WTC11 (cell line): Measurements from ENCODE around the gene MRPS18B. TPM values are rescaled to one million over a fixed set of nuclear protein-coding genes. Genes with fewer than 3 reads are reported as not detected.

Experiments used
- ATAC-seq: fragments of 200-7000 bp; cut with Tn5 transposase; 2 replicates; pipeline ENCODE4 v1.10.0; 2021; ENCODE audit warnings: mild to moderate bottlenecking, moderate library complexity
- Bru-seq: library from RNA; stranded (reverse); fragments of 400-500 nt; gene quantifications from one replicate; lab custom pipeline; 2021; lab: Mats Ljungman, UMichigan
- CTCF ChIA-PET: fragments of 300-600 bp; sonication (Branson Sonifier 250); formaldehyde crosslinking; loops from one replicate; lab custom pipeline; 2021; ENCODE audit warnings: antibody characterized with exemption; lab: Charles Lee
- POLR2A ChIA-PET: fragments of 350-600 bp; sonication (Branson Sonifier 250); formaldehyde crosslinking; loops from one replicate; lab custom pipeline; 2021; ENCODE audit warnings: antibody characterized with exemption; lab: Charles Lee
- DNase-seq: peaks from one replicate; pipeline ENCODE4 v3.0.0; 2021; ENCODE audit warnings: low spot score
- H3K27ac Mint-ChIP-seq: 2 replicates; pipeline ENCODE4 v1.8.0; 2021; ENCODE audit warnings: mixed read lengths
- H3K27me3 Mint-ChIP-seq: 2 replicates; pipeline ENCODE4 v1.8.0; 2021; ENCODE audit warnings: low read depth, mild to moderate bottlenecking, moderate library complexity, mixed read lengths
- H3K36me3 Mint-ChIP-seq: 2 replicates; pipeline ENCODE4 v1.8.0; 2021; ENCODE audit warnings: mixed read lengths
- H3K4me1 Mint-ChIP-seq: 2 replicates; pipeline ENCODE4 v1.8.0; 2022; ENCODE audit warnings: mixed read lengths
- H3K4me3 Mint-ChIP-seq: 2 replicates; pipeline ENCODE4 v1.8.0; 2021; ENCODE audit warnings: mild to moderate bottlenecking, moderate library complexity, mixed read lengths
- H3K9me3 Mint-ChIP-seq: 2 replicates; pipeline ENCODE4 v1.8.0; 2021; ENCODE audit warnings: mixed read lengths
- CREM ChIP-seq: sonication (generic); formaldehyde crosslinking; IDR thresholded peaks from 2 replicates; pipeline ENCODE4 v1.8.1; 2022; ENCODE audit warnings: mild to moderate bottlenecking, missing genetic modification reagents, moderate library complexity
- EMX1 ChIP-seq: fragments of 250-450 bp; sonication (Bioruptor Pico); IDR thresholded peaks from 2 replicates; pipeline ENCODE4 v1.8.0; 2021; ENCODE audit warnings: mild to moderate bottlenecking
- ESRRA ChIP-seq: sonication (generic); formaldehyde crosslinking; IDR thresholded peaks from 2 replicates; pipeline ENCODE4 v1.8.1; 2022; ENCODE audit warnings: mild to moderate bottlenecking, missing genetic modification reagents, borderline replicate concordance
- ETV6 ChIP-seq: sonication (generic); formaldehyde crosslinking; IDR thresholded peaks from 2 replicates; pipeline ENCODE4 v1.8.1; 2022; ENCODE audit warnings: mild to moderate bottlenecking, missing genetic modification reagents
- FOXK1 ChIP-seq: sonication (generic); formaldehyde crosslinking; IDR thresholded peaks from 2 replicates; pipeline ENCODE4 v1.8.0; 2022; ENCODE audit warnings: mild to moderate bottlenecking, moderate library complexity, missing genetic modification reagents
- GABPB1 ChIP-seq: sonication (generic); formaldehyde crosslinking; IDR thresholded peaks from 2 replicates; pipeline ENCODE4 v1.8.1; 2023; ENCODE audit warnings: mild to moderate bottlenecking, missing genetic modification reagents
- MYBL2 ChIP-seq: sonication (generic); formaldehyde crosslinking; IDR thresholded peaks from 2 replicates; pipeline ENCODE4 v1.8.1; 2023; ENCODE audit warnings: mild to moderate bottlenecking, moderate library complexity, missing genetic modification reagents
- PRRX2 ChIP-seq: fragments of 250-450 bp; sonication (Bioruptor Pico); IDR thresholded peaks from 2 replicates; pipeline ENCODE4 v1.8.0; 2021; ENCODE audit warnings: mild to moderate bottlenecking
- SMAD3 ChIP-seq: sonication (generic); formaldehyde crosslinking; IDR thresholded peaks from 2 replicates; pipeline ENCODE4 v1.8.0; 2022; ENCODE audit warnings: missing genetic modification reagents, mild to moderate bottlenecking, borderline replicate concordance
- SP1 ChIP-seq: sonication (generic); formaldehyde crosslinking; conservative IDR thresholded peaks from 2 replicates; pipeline ENCODE4 v1.8.1; 2022; ENCODE audit warnings: missing genetic modification reagents
- TEAD1 ChIP-seq: sonication (generic); formaldehyde crosslinking; IDR thresholded peaks from 2 replicates; pipeline ENCODE4 v1.8.0; 2022; ENCODE audit warnings: mild to moderate bottlenecking, missing genetic modification reagents
- TP53 ChIP-seq: sonication (generic); formaldehyde crosslinking; IDR thresholded peaks from 2 replicates; pipeline ENCODE4 v1.8.1; 2023; ENCODE audit warnings: mild to moderate bottlenecking, missing genetic modification reagents
- ZBTB21 ChIP-seq: sonication (generic); formaldehyde crosslinking; IDR thresholded peaks from 2 replicates; pipeline ENCODE4 v1.8.1; 2023; ENCODE audit warnings: mild to moderate bottlenecking, missing genetic modification reagents, borderline replicate concordance
- ZNF219 ChIP-seq: sonication (generic); formaldehyde crosslinking; IDR thresholded peaks from 2 replicates; pipeline ENCODE4 v1.8.0; 2023; ENCODE audit warnings: missing genetic modification reagents, mild to moderate bottlenecking, borderline replicate concordance
- ZNF232 ChIP-seq: sonication (generic); formaldehyde crosslinking; IDR thresholded peaks from 2 replicates; pipeline ENCODE4 v1.8.0; 2022; ENCODE audit warnings: mild to moderate bottlenecking, missing genetic modification reagents
- ZNF317 ChIP-seq: sonication (generic); formaldehyde crosslinking; IDR thresholded peaks from 2 replicates; pipeline ENCODE4 v1.8.1; 2023; ENCODE audit warnings: low read depth, mild to moderate bottlenecking, moderate library complexity, missing genetic modification reagents, borderline replicate concordance
- ZNF416 ChIP-seq: fragments of 250-450 bp; sonication (Bioruptor Pico); IDR thresholded peaks from 2 replicates; pipeline ENCODE4 v1.9.0; 2021; ENCODE audit warnings: mild to moderate bottlenecking, inconsistent platforms
- long read RNA-seq, 3 experiments: library from RNA in 1 of 3; library from capped mRNA in 1 of 3; library from polyadenylated mRNA in 1 of 3; unstranded in 2 of 3; stranded (forward) in 1 of 3; transcript quantifications; one replicate each; pipeline ENCODE4 v2.0.0, GENCODE V29; 2021
- total RNA-seq: library from RNA; stranded (reverse); gene quantifications from 3 replicates; pipeline ENCODE4 v1.2.3, GENCODE V29; 2021
- TF ChIP-seq, protein P1 (sequence below): sonication (generic); formaldehyde crosslinking; IDR thresholded peaks from 2 replicates; pipeline ENCODE4 v1.8.0; 2022; ENCODE audit warnings: mild to moderate bottlenecking, missing genetic modification reagents
- TF ChIP-seq, protein P2 (sequence below): sonication (generic); formaldehyde crosslinking; IDR thresholded peaks from 2 replicates; pipeline ENCODE4 v1.8.0; 2023; ENCODE audit warnings: mild to moderate bottlenecking, missing genetic modification reagents
- TF ChIP-seq, protein P3 (sequence below): sonication (generic); formaldehyde crosslinking; IDR thresholded peaks from 2 replicates; pipeline ENCODE4 v1.8.0; 2022; ENCODE audit warnings: mild to moderate bottlenecking, missing genetic modification reagents
- TF ChIP-seq, protein P4 (sequence below): fragments of 250-450 bp; sonication (Bioruptor Pico); IDR thresholded peaks from 2 replicates; pipeline ENCODE4 v1.9.0; 2021; ENCODE audit warnings: mild to moderate bottlenecking, borderline replicate concordance
- TF ChIP-seq, protein P5 (sequence below): fragments of 250-450 bp; sonication (Bioruptor Pico); IDR thresholded peaks from 2 replicates; pipeline ENCODE4 v1.9.0; 2021; ENCODE audit warnings: moderate library complexity, mild to moderate bottlenecking, inconsistent platforms, borderline replicate concordance
- TF ChIP-seq, protein P6 (sequence below): sonication (generic); formaldehyde crosslinking; IDR thresholded peaks from 2 replicates; pipeline ENCODE4 v1.8.1; 2023; ENCODE audit warnings: mild to moderate bottlenecking, missing genetic modification reagents, moderate library complexity

The MRPS18B gene
- total RNA-seq: 56.4 to 67.8 TPM (median 57.6 TPM) in 3 replicates
- Bru-seq, nascent RNA: percentile 90 among the genes with signal in this experiment
- long read RNA-seq, experiment 1, transcript MRPS18B-206 (7 exons, 1,532 nt): major isoform, 262 of 275 reads
- long read RNA-seq, experiment 1, partial matches to known transcripts: 4 of 275 reads
- long read RNA-seq, experiment 1, other reads (novel, unspliced or antisense): 9 of 275 reads
- long read RNA-seq, experiment 2, transcript MRPS18B-206 (7 exons, 1,532 nt): major isoform, 78 of 112 reads
- long read RNA-seq, experiment 2, partial matches to known transcripts: 18 of 112 reads
- long read RNA-seq, experiment 2, other reads (novel, unspliced or antisense): 16 of 112 reads
- long read RNA-seq, experiment 3, transcript MRPS18B-206 (7 exons, 1,532 nt): major isoform, 428 of 460 reads
- long read RNA-seq, experiment 3, partial matches to known transcripts: 1 of 460 reads
- long read RNA-seq, experiment 3, other reads (novel, unspliced or antisense): 31 of 460 reads

DNA sequence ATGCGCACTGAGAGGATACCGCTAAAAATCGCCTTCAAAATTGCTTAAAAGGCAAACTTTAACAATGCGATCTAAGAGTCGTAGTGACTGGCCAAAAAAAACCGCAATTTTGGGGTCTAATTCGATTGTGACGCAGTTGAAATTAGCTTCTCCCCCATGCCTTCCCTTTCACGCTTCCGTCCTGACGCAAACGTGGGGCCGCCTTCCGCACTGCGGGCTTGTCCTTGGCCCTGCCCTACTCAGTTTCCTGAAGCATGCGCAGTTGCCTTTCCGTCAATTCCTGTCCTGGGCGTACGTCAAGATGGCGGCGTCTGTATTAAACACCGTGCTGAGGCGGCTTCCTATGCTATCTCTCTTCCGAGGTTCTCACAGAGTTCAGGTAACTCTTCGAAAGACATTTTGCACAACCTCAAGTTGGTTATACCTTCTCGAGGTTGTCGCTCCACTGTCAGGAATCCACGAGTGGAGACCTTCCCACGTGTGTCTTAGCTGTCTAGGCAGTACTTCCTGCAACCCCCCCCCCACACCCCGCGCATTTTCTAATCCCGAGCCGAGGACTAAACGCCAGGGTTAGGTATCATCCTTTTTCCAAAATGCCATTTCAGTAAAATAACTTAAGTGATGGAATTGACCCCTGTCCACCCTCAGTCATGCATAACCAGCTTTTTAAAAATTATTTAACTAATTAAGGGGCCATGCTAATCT, at the start of gene MRPS18B:
MRPS18B (plus strand) TSS at position 276 of the 705 bp plus-strand sequence; CDS start at position 302, 26 bp downstream.
- peak; percentile 77 for ATAC-seq
- Mint-ChIP-seq H3K27me3 (no peaks in the 10 kb centered on the region; the same call in 1 of the 2 replicates), H3K9me3 (no peaks in the 10 kb centered on the region), H3K4me3 (peak within 1 kb of the TSS; percentile 96), H3K36me3 (peaks cover 52% of the 10 kb centered on the region), H3K27ac (peak within 1 kb of the TSS; percentile 100), H3K4me1 (peaks cover 30% of the 10 kb centered on the region)
- TF ChIP-seq, protein P1, sequence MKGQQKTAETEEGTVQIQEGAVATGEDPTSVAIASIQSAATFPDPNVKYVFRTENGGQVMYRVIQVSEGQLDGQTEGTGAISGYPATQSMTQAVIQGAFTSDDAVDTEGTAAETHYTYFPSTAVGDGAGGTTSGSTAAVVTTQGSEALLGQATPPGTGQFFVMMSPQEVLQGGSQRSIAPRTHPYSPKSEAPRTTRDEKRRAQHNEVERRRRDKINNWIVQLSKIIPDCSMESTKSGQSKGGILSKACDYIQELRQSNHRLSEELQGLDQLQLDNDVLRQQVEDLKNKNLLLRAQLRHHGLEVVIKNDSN (CRISPR knock-in tag): peak; percentile 10; the same call in 1 of the 2 replicates
- TF ChIP-seq MYBL2 (CRISPR knock-in tag) (0 out of 2 replicates have a peak, but pooled peaks have one; percentile 30), SP1 (CRISPR knock-in tag) (peak; percentile 44; the same call in 1 of the 2 replicates), GABPB1 (CRISPR knock-in tag) (peak; percentile 90), TP53 (CRISPR knock-in tag) (no peak), ZNF219 (CRISPR knock-in tag) (no peak), EMX1 (no peak), ZNF232 (CRISPR knock-in tag) (0 out of 2 replicates have a peak, but pooled peaks have one; percentile 30), FOXK1 (CRISPR knock-in tag) (peak; percentile 45; the same call in 1 of the 2 replicates), ETV6 (CRISPR knock-in tag) (0 out of 2 replicates have a peak, but pooled peaks have one; percentile 10), SMAD3 (CRISPR knock-in tag) (peak; percentile 61; the same call in 1 of the 2 replicates), PRRX2 (CRISPR knock-in tag) (0 out of 2 replicates have a peak, but pooled peaks have one; percentile 16), TEAD1 (CRISPR knock-in tag) (0 out of 2 replicates have a peak, but pooled peaks have one; percentile 16), CREM (CRISPR knock-in tag) (peak; percentile 70; the same call in 1 of the 2 replicates)
- TF ChIP-seq, protein P2, sequence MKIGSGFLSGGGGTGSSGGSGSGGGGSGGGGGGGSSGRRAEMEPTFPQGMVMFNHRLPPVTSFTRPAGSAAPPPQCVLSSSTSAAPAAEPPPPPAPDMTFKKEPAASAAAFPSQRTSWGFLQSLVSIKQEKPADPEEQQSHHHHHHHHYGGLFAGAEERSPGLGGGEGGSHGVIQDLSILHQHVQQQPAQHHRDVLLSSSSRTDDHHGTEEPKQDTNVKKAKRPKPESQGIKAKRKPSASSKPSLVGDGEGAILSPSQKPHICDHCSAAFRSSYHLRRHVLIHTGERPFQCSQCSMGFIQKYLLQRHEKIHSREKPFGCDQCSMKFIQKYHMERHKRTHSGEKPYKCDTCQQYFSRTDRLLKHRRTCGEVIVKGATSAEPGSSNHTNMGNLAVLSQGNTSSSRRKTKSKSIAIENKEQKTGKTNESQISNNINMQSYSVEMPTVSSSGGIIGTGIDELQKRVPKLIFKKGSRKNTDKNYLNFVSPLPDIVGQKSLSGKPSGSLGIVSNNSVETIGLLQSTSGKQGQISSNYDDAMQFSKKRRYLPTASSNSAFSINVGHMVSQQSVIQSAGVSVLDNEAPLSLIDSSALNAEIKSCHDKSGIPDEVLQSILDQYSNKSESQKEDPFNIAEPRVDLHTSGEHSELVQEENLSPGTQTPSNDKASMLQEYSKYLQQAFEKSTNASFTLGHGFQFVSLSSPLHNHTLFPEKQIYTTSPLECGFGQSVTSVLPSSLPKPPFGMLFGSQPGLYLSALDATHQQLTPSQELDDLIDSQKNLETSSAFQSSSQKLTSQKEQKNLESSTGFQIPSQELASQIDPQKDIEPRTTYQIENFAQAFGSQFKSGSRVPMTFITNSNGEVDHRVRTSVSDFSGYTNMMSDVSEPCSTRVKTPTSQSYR (CRISPR knock-in tag): no peak
- TF ChIP-seq, protein P3, sequence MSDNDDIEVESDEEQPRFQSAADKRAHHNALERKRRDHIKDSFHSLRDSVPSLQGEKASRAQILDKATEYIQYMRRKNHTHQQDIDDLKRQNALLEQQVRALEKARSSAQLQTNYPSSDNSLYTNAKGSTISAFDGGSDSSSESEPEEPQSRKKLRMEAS (CRISPR knock-in tag): peak; percentile 95
- CTCF ChIA-PET: interaction anchor here (0.6 to 1.9 kb wide), 7 partner anchors 8 to 470 kb away, joined by 3 to 7 read pairs (median 4); partner anchors contain the start of genes ATAT1 and DHX16
- POLR2A ChIA-PET: interaction anchor here (0.6 to 1.0 kb wide), 4 partner anchors 29 to 119 kb away, joined by 3 to 4 read pairs (median 3); partner anchors contain the start of gene ABCF1
- peak; percentile 94 for DNase-seq

DNA sequence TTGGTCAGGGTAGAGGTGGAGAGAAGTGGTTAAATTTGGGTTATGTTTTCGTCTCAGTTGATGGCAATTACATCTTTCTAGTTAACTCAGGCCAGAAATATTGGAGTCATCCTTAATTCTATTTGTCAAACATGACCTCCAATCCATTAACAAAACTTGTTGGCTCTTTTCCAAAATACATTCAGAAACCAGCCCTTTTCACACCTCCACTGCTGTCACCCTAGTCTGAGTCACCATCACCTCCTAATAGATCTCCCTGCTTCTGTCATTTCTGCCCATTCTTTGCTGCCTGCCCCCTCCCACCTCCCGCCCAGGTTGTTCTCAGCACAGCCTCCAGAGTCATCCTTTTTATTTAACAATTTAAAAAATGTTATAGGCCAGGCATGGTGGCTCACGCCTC, 49.4 kb upstream of the MRPS18B start:
- no peak for TF ChIP-seq ZNF416 (CRISPR knock-in tag)
- TF ChIP-seq ESRRA (CRISPR knock-in tag): no peak
- TF ChIP-seq, protein P4, sequence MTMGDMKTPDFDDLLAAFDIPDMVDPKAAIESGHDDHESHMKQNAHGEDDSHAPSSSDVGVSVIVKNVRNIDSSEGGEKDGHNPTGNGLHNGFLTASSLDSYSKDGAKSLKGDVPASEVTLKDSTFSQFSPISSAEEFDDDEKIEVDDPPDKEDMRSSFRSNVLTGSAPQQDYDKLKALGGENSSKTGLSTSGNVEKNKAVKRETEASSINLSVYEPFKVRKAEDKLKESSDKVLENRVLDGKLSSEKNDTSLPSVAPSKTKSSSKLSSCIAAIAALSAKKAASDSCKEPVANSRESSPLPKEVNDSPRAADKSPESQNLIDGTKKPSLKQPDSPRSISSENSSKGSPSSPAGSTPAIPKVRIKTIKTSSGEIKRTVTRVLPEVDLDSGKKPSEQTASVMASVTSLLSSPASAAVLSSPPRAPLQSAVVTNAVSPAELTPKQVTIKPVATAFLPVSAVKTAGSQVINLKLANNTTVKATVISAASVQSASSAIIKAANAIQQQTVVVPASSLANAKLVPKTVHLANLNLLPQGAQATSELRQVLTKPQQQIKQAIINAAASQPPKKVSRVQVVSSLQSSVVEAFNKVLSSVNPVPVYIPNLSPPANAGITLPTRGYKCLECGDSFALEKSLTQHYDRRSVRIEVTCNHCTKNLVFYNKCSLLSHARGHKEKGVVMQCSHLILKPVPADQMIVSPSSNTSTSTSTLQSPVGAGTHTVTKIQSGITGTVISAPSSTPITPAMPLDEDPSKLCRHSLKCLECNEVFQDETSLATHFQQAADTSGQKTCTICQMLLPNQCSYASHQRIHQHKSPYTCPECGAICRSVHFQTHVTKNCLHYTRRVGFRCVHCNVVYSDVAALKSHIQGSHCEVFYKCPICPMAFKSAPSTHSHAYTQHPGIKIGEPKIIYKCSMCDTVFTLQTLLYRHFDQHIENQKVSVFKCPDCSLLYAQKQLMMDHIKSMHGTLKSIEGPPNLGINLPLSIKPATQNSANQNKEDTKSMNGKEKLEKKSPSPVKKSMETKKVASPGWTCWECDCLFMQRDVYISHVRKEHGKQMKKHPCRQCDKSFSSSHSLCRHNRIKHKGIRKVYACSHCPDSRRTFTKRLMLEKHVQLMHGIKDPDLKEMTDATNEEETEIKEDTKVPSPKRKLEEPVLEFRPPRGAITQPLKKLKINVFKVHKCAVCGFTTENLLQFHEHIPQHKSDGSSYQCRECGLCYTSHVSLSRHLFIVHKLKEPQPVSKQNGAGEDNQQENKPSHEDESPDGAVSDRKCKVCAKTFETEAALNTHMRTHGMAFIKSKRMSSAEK (CRISPR knock-in tag): no peak
- TF ChIP-seq CREM (CRISPR knock-in tag): no peak
- TF ChIP-seq, protein P5, sequence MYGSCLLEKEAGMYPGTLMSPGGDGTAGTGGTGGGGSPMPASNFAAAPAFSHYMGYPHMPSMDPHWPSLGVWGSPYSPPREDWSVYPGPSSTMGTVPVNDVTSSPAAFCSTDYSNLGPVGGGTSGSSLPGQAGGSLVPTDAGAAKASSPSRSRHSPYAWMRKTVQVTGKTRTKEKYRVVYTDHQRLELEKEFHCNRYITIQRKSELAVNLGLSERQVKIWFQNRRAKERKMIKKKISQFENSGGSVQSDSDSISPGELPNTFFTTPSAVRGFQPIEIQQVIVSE (CRISPR knock-in tag): no peak
- TF ChIP-seq, protein P6, sequence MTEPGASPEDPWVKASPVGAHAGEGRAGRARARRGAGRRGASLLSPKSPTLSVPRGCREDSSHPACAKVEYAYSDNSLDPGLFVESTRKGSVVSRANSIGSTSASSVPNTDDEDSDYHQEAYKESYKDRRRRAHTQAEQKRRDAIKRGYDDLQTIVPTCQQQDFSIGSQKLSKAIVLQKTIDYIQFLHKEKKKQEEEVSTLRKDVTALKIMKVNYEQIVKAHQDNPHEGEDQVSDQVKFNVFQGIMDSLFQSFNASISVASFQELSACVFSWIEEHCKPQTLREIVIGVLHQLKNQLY (CRISPR knock-in tag): no peak
- no peak for TF ChIP-seq ZBTB21 (CRISPR knock-in tag)
- no peak for TF ChIP-seq ZNF317 (CRISPR knock-in tag)
- TF ChIP-seq FOXK1 (CRISPR knock-in tag): no peak
- TF ChIP-seq, all 79 proteins: peak for 0
- no peak overlapping the region for H3K4me3 Mint-ChIP-seq
- DNase-seq: no peak
- peaks cover 4% of the 10 kb centered on the region for H3K36me3 Mint-ChIP-seq
- H3K27me3 Mint-ChIP-seq: peaks cover 10% of the 10 kb centered on the region
- ChIA-PET POLR2A (no interaction called here), CTCF (no interaction called here)
- peaks cover 30% of the 10 kb centered on the region for H3K4me1 Mint-ChIP-seq
- H3K9me3 Mint-ChIP-seq: no peaks in the 10 kb centered on the region
- no peak for ATAC-seq
- H3K27ac Mint-ChIP-seq: no peak overlapping the region
